Inflammatory macrophage treated with lipopolysaccharide for 1 hour (primary cell): ENCODE results near the gene VASP.

Experiments used
- DNase-seq, 2 donors: peaks; one replicate each; pipeline ENCODE4 v3.0.0-alpha.2; 2020 to 2022

Gene VASP

GRCh38 chr19:45558399-45558878, 51.2 kb downstream of the VASP start:
- DNase-seq = peak in 1 of 2 donors; percentile 69

GRCh38 chr19:45560038-45560437, 52.8 kb downstream of the VASP start:
- DNase-seq = no peak

GRCh38 chr19:45560686-45561085, 53.4 kb downstream of the VASP start:
- no peak for DNase-seq

- no peak for DNase-seq
These were observed 57.0 kb downstream of the VASP start for GRCh38 chr19:45564131-45564780.

- no peak for DNase-seq
These were observed 60.3 kb downstream of the VASP start for GRCh38 chr19:45567609-45568008.

- no peak for DNase-seq
These were observed 61.5 kb downstream of the VASP start for GRCh38 chr19:45568732-45569131.

- peak; percentile 22 to 76 for DNase-seq
These were observed 62.5 kb downstream of the VASP start for GRCh38 chr19:45569619-45570421.

GRCh38 chr19:45571457-45572220, 64.4 kb downstream of the VASP start:
- DNase-seq = no peak

GRCh38 chr19:45574526-45574925, 67.2 kb downstream of the VASP start:
- DNase-seq = no peak

GRCh38 chr19:45575216-45575615, 67.9 kb downstream of the VASP start:
- DNase-seq = no peak
